ENCODE measurements around the gene RASSF8. TPM values are rescaled to one million over a fixed set of nuclear protein-coding genes. Genes with fewer than 3 reads are reported as not detected.

Gene RASSF8
- total RNA-seq, 1 experiment from 2014 or later = 26.5 TPM

GRCh38 chr12:26114720-26115401 lies 156.4 kb downstream of the RASSF8 start:
- H3K27me3 ChIP-seq (ENCODE audit: insufficient read depth, low read depth) = no peaks in the 10 kb centered on the region
- POLR2A ChIA-PET (ENCODE audit: unreplicated experiment) = interaction anchor here (0.5 to 1.0 kb wide), 8 partner anchors 10 to 947 kb away, joined by 3 to 15 read pairs (median 7); partner anchors contain the start of genes BHLHE41 and ITPR2
- peak overlapping the region; percentile 90 for H3K4me2 ChIP-seq
- DNase-seq = no peak
- peaks cover 14% of the 10 kb centered on the region for H3K79me2 ChIP-seq (ENCODE audit: low read depth)
- BruUV-seq (replicated peaks) = TSS peak; percentile 74
- peak overlapping the region; percentile 93 for H3K27ac ChIP-seq
- TF ChIP-seq EZH2 (IDR thresholded peaks at IDR 0.05; ENCODE audit: low read depth) = no peak
- no peak for TF ChIP-seq CTCF (conservative IDR thresholded peaks at IDR 0.05)
- H3F3A ChIP-seq (ENCODE audit: insufficient read depth, low read depth) = peaks cover 69% of the 10 kb centered on the region
- peaks cover 68% of the 10 kb centered on the region for H3K4me1 ChIP-seq (replicated peaks; ENCODE audit: insufficient read depth)
- no peaks in the 10 kb centered on the region for H3K9me2 ChIP-seq (ENCODE audit: insufficient read depth)
- H4K20me1 ChIP-seq (ENCODE audit: insufficient read depth) = no peaks in the 10 kb centered on the region
- CTCF ChIA-PET = interaction anchor here (0.5 to 1.4 kb wide), 3 partner anchors 18 to 82 kb away, joined by 3 to 5 read pairs (median 5); no protein-coding TSS in a partner anchor
- peak overlapping the region; percentile 57; the same call in 1 of the 2 replicates for H3K4me3 ChIP-seq
- no peaks in the 10 kb centered on the region for H3K9me3 ChIP-seq (ENCODE audit: insufficient read depth, low read depth)
- H2AFZ ChIP-seq = peak overlapping the region; percentile 57; the same call in 1 of the 2 replicates
- no peaks in the 10 kb centered on the region; the same call in 1 of the 2 replicates for H3K36me3 ChIP-seq (ENCODE audit: low read depth)
- intact Hi-C loops (cut with micrococcal nuclease; ENCODE audit: unreplicated experiment) = loop anchor here (1.0 to 10.0 kb wide), 7 partner anchors 10 to 1220 kb away; partner anchors contain the start of genes BHLHE41, BMAL2, RASSF8 and TM7SF3

DNA sequence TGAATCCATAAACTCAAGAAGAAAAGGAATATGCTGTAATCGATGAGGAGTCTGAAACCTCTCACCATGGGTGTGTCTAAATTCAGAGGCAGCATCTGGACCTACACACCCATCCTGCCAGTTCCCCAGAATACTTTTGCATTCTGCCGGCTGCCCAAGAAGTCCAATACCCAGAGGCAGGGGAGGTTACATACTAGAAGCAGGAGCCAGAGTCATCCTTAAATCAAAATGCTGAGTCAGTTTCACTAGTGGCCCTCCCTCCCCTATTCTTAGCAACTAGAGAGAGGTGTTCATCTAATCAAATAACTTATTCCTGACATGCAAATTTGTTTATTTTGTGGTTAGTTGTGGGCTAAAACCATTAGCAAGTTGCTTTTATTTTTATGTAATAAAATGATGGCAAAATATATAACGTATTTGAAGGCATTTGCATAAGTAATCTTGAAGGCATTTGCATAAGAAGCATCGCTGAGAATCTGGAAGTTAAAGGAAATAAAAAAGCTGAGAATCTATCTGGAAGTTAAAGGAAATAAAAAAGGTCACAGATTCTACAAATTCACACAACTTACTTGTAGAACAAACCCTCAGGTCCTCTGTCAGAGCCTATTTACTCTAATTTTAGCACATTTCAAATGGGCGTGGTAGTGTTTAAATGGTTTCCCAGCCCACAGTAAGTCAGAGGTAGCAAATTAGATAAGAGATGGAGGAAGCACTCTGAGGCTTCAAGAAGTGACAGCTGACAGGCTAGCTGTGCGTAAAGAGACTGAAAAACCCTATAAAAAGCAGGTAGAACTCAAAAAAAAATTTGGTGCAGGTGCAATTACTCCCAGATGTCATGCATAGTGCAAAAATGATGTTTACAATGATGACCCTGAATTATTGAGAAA lies 158.6 kb downstream of the RASSF8 start:
- peaks cover 77% of the 10 kb centered on the region for H3K4me1 ChIP-seq (replicated peaks; ENCODE audit: insufficient read depth)
- no peaks in the 10 kb centered on the region for H3K9me2 ChIP-seq (ENCODE audit: insufficient read depth)
- H3K4me3 ChIP-seq = no peak overlapping the region
- peaks cover 72% of the 10 kb centered on the region for H3F3A ChIP-seq (ENCODE audit: insufficient read depth, low read depth)
- POLR2A ChIA-PET (ENCODE audit: unreplicated experiment) = no interaction called here
- H2AFZ ChIP-seq = no peak overlapping the region
- intact Hi-C loops (cut with micrococcal nuclease; ENCODE audit: unreplicated experiment) = loop anchor here (5.0 to 10.0 kb wide), 3 partner anchors 770 to 1218 kb away; partner anchors contain the start of genes BMAL2 and TM7SF3
- H4K20me1 ChIP-seq (ENCODE audit: insufficient read depth) = no peaks in the 10 kb centered on the region
- CTCF ChIA-PET = no interaction called here
- DNase-seq = no peak
- peak overlapping the region; percentile 25 for H3K4me2 ChIP-seq
- H3K36me3 ChIP-seq (ENCODE audit: low read depth) = peaks cover 15% of the 10 kb centered on the region; the same call in 1 of the 2 replicates
- H3K27me3 ChIP-seq (ENCODE audit: insufficient read depth, low read depth) = no peaks in the 10 kb centered on the region
- peaks cover 35% of the 10 kb centered on the region for H3K79me2 ChIP-seq (ENCODE audit: low read depth)
- H3K9me3 ChIP-seq (ENCODE audit: insufficient read depth, low read depth) = no peaks in the 10 kb centered on the region
- H3K27ac ChIP-seq = peak overlapping the region; percentile 43
- BruUV-seq (replicated peaks) = no TSS peak
- TF ChIP-seq EZH2 (IDR thresholded peaks at IDR 0.05; ENCODE audit: low read depth) = no peak
- no peak for TF ChIP-seq CTCF (conservative IDR thresholded peaks at IDR 0.05)

DNA sequence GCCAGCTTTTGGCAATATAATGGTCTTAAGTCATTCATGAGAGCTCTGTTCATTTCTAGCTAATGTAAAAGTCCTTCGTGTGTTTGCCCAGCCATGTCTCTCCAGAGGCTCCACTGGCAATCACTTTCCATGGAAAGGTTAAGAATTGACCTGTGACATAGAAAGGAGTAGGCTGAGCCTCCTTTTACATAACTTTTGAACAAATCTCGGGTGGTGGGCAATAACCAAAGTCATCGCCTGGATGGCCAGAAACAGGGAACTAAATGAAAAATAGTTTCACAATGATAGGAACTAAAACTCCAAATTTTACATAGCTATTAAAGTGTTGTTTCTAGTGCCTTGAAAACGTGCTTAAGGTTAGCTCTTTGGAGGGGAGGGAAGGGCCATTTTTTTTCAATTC lies 159.8 kb downstream of the RASSF8 start:
- no peak for DNase-seq
- H3F3A ChIP-seq (ENCODE audit: insufficient read depth, low read depth) = peaks cover 65% of the 10 kb centered on the region
- TF ChIP-seq CTCF (conservative IDR thresholded peaks at IDR 0.05) (no peak), EZH2 (IDR thresholded peaks at IDR 0.05; ENCODE audit: low read depth) (no peak)
- H3K27ac ChIP-seq = peak overlapping the region; percentile 43; the same call in 1 of the 2 replicates
- H3K4me1 ChIP-seq (replicated peaks; ENCODE audit: insufficient read depth) = peaks cover 65% of the 10 kb centered on the region
- no peaks in the 10 kb centered on the region for H3K27me3 ChIP-seq (ENCODE audit: insufficient read depth, low read depth)
- H2AFZ ChIP-seq = no peak overlapping the region
- POLR2A ChIA-PET (ENCODE audit: unreplicated experiment) = interaction anchor here (0.5 to 0.8 kb wide), 2 partner anchors 156 to 157 kb away, joined by 3 to 5 read pairs; no protein-coding TSS in a partner anchor
- H3K79me2 ChIP-seq (ENCODE audit: low read depth) = peaks cover 43% of the 10 kb centered on the region
- peaks cover 15% of the 10 kb centered on the region; the same call in 1 of the 2 replicates for H3K36me3 ChIP-seq (ENCODE audit: low read depth)
- BruUV-seq (replicated peaks) = no TSS peak
- H3K9me3 ChIP-seq (ENCODE audit: insufficient read depth, low read depth) = no peaks in the 10 kb centered on the region
- intact Hi-C loops (cut with micrococcal nuclease; ENCODE audit: unreplicated experiment) = loop anchor here (5.0 to 10.0 kb wide), 3 partner anchors 769 to 1216 kb away; partner anchors contain the start of genes BMAL2 and TM7SF3
- H3K4me2 ChIP-seq = 0 out of 2 replicates have a peak overlapping the region, but pooled peaks have one; percentile 12
- no peak overlapping the region for H3K4me3 ChIP-seq
- CTCF ChIA-PET = interaction anchor here (0.8 to 2.1 kb wide), 8 partner anchors 14 to 534 kb away, joined by 3 to 12 read pairs (median 5); no protein-coding TSS in a partner anchor
- H4K20me1 ChIP-seq (ENCODE audit: insufficient read depth) = no peaks in the 10 kb centered on the region
- H3K9me2 ChIP-seq (ENCODE audit: insufficient read depth) = no peaks in the 10 kb centered on the region

Data from PC-9 (cell line).